ENCODE results near the gene KLF3.

Gene KLF3

GRCh38 chr4:38667085-38667893, 3.3 kb downstream of the KLF3 start:
- peak overlapping the region; percentile 81 for H3K4me3 ChIP-seq (ENCODE audit: low read depth, low read length)
- in situ Hi-C loops (cut with HindIII; ENCODE audit: low sequenced_read_pairs): loop anchor here (5.0 to 25.0 kb wide), 2 partner anchors 65 to 355 kb away; no protein-coding TSS in a partner anchor
- DNase-seq (ENCODE audit: low read depth): peak; percentile 97
- TF ChIP-seq CTCF (IDR thresholded peaks at IDR 0.05; ENCODE audit: low read depth, low read length, missing control alignments): no peak

- H3K4me3 ChIP-seq (ENCODE audit: low read depth, low read length): no peak overlapping the region
- DNase-seq (ENCODE audit: low read depth): no peak
- no peak for TF ChIP-seq CTCF (IDR thresholded peaks at IDR 0.05; ENCODE audit: low read depth, low read length, missing control alignments)
- in situ Hi-C loops (cut with HindIII; ENCODE audit: low sequenced_read_pairs): loop anchor here (5.0 to 25.0 kb wide), 2 partner anchors 64 to 356 kb away; no protein-coding TSS in a partner anchor
Measured at GRCh38 chr4:38668203-38668971, 4.4 kb downstream of the KLF3 start.

GRCh38 chr4:38669208-38669607, 5.2 kb downstream of the KLF3 start:
- DNase-seq (ENCODE audit: low read depth): no peak
- H3K4me3 ChIP-seq (ENCODE audit: low read depth, low read length): no peak overlapping the region
- no peak for TF ChIP-seq CTCF (IDR thresholded peaks at IDR 0.05; ENCODE audit: low read depth, low read length, missing control alignments)
- in situ Hi-C loops (cut with HindIII; ENCODE audit: low sequenced_read_pairs): loop anchor here (5.0 to 25.0 kb wide), 2 partner anchors 63 to 357 kb away; no protein-coding TSS in a partner anchor

- no peak for DNase-seq (ENCODE audit: low read depth)
- no peak overlapping the region for H3K4me3 ChIP-seq (ENCODE audit: low read depth, low read length)
- no peak for TF ChIP-seq CTCF (IDR thresholded peaks at IDR 0.05; ENCODE audit: low read depth, low read length, missing control alignments)
- in situ Hi-C loops (cut with HindIII; ENCODE audit: low sequenced_read_pairs): loop anchor here (25.0 kb wide), 1 partner anchor 358 kb away; no protein-coding TSS in a partner anchor
Measured at GRCh38 chr4:38670109-38670901, 6.3 kb downstream of the KLF3 start.

GRCh38 chr4:38670939-38671591, 7.1 kb downstream of the KLF3 start:
- DNase-seq (ENCODE audit: low read depth): no peak
- H3K4me3 ChIP-seq (ENCODE audit: low read depth, low read length): no peak overlapping the region
- in situ Hi-C loops (cut with HindIII; ENCODE audit: low sequenced_read_pairs): loop anchor here (25.0 kb wide), 1 partner anchor 359 kb away; no protein-coding TSS in a partner anchor
- no peak for TF ChIP-seq CTCF (IDR thresholded peaks at IDR 0.05; ENCODE audit: low read depth, low read length, missing control alignments)
